NCI-H345 treated with DMSO at 0.1 percent for 48 hours (cell line): Measurements from ENCODE around the gene PPOX.

Source experiments
- DNase-seq: peaks from one replicate; lab custom pipeline; 2025; ENCODE audit not compliant: unreplicated experiment; lab: John Stamatoyannopoulos, UW

The PPOX gene

GRCh38 chr1:161175771-161176453, 9.7 kb downstream of the PPOX start:
- no peak for DNase-seq

GRCh38 chr1:161176468-161177111, 10.4 kb downstream of the PPOX start:
- DNase-seq, result no peak

- DNase-seq, result peak; percentile 76
Observed at GRCh38 chr1:161177112-161177935, 11.1 kb downstream of the PPOX start, which contains the start of gene B4GALT3. B4GALT3 (minus strand) TSS chr1:161177507; CDS start chr1:161176060, 1,447 bp downstream.

- no peak for DNase-seq
Observed at GRCh38 chr1:161177936-161178244, 11.7 kb downstream of the PPOX start.

GRCh38 chr1:161179698-161180097, 13.5 kb downstream of the PPOX start:
- DNase-seq, result no peak

GRCh38 chr1:161180639-161181038, 14.4 kb downstream of the PPOX start:
- no peak for DNase-seq

- DNase-seq, result no peak
Observed at GRCh38 chr1:161182214-161182613, 16.0 kb downstream of the PPOX start.

GRCh38 chr1:161185282-161185682, 19.1 kb downstream of the PPOX start:
- no peak for DNase-seq

- DNase-seq, result no peak
Observed at GRCh38 chr1:161185732-161186311, 19.6 kb downstream of the PPOX start.

GRCh38 chr1:161187311-161187710, 21.1 kb downstream of the PPOX start:
- no peak for DNase-seq

- no peak for DNase-seq
Observed at GRCh38 chr1:161188381-161188780, 22.2 kb downstream of the PPOX start.

GRCh38 chr1:161189036-161189435, 22.8 kb downstream of the PPOX start:
- DNase-seq, result no peak

- no peak for DNase-seq
Observed at GRCh38 chr1:161190962-161191521, 24.8 kb downstream of the PPOX start.

GRCh38 chr1:161191971-161192370, 25.7 kb downstream of the PPOX start:
- DNase-seq, result no peak

GRCh38 chr1:161192476-161193465, 26.5 kb downstream of the PPOX start:
- peak; percentile 52 for DNase-seq

- no peak for DNase-seq
Observed at GRCh38 chr1:161193561-161194235, 27.5 kb downstream of the PPOX start.

GRCh38 chr1:161195171-161195570, 28.9 kb downstream of the PPOX start:
- no peak for DNase-seq

GRCh38 chr1:161196111-161196510, 29.9 kb downstream of the PPOX start:
- DNase-seq, result no peak
